HL-60 (cell line): Measurements from ENCODE around the gene CD93.

ENCODE experiments used
- DNase-seq, 2 experiments: peaks; one replicate each; pipeline ENCODE4 v3.0.0-alpha.2; 2010 to 2020; ENCODE audit warnings: low read depth in 1 of 2, low spot score in 1 of 2
- H3K27ac ChIP-seq: fragments of 250-450 bp; sonication (Bioruptor Pico); replicated peaks from 2 replicates; pipeline ENCODE4 v1.5.1; 2020; ENCODE audit warnings: mild to moderate bottlenecking, moderate library complexity
- H3K27me3 ChIP-seq: fragments of 250-450 bp; sonication (Bioruptor Pico); 2 replicates; pipeline ENCODE4 v1.5.1; 2021; ENCODE audit warnings: mild to moderate bottlenecking, moderate library complexity; ENCODE audit not compliant: insufficient read depth, poor library complexity, severe bottlenecking
- H3K4me3 ChIP-seq: replicated peaks from 2 replicates; pipeline ENCODE4 v1.5.1; 2011; ENCODE audit warnings: mild to moderate bottlenecking, control low read depth, low read length; ENCODE audit not compliant: insufficient read depth
- CTCF ChIP-seq: IDR thresholded peaks from one replicate; pipeline ENCODE4 v1.5.1; 2011; ENCODE audit warnings: low read length, control low read depth, inconsistent platforms; ENCODE audit not compliant: insufficient read depth
- GABPA ChIP-seq: IDR thresholded peaks from 2 replicates; pipeline ENCODE4 v1.6.1; 2012; ENCODE audit warnings: low read depth
- POLR2AphosphoS5 ChIP-seq: IDR thresholded peaks from 2 replicates; pipeline ENCODE4 v1.6.1; 2012; ENCODE audit warnings: low read depth
- REST ChIP-seq: IDR thresholded peaks from 2 replicates; pipeline ENCODE4 v1.6.1; 2012; ENCODE audit warnings: low read depth; ENCODE audit not compliant: insufficient replicate concordance
- SPI1 ChIP-seq: IDR thresholded peaks from 2 replicates; pipeline ENCODE4 v1.6.1; 2012; ENCODE audit warnings: low read depth, mild to moderate bottlenecking, borderline replicate concordance

CD93 gene

GRCh38 chr20:23035731-23036130 lies 50.4 kb downstream of the CD93 start:
- H3K4me3 ChIP-seq: no peak overlapping the region
- H3K27me3 ChIP-seq: no peaks in the 10 kb centered on the region

GRCh38 chr20:23034721-23035671 lies 51.1 kb downstream of the CD93 start, which contains the start of gene SSTR4:
Gene SSTR4, plus strand, starts transcription at chr20:23035312. Its CDS starts 172 bp downstream, at chr20:23035484.
- H3K27ac ChIP-seq: no peak within 1 kb of the TSS
- H3K4me3 ChIP-seq: no peak within 1 kb of the TSS
- no peak for TF ChIP-seq REST
- no peak for TF ChIP-seq POLR2AphosphoS5
- TF ChIP-seq GABPA: no peak
- TF ChIP-seq SPI1: no peak
- no peak for TF ChIP-seq CTCF
- no peaks in the 10 kb centered on the region for H3K27me3 ChIP-seq
- DNase-seq: no peak

More at GRCh38 chr20:23035731-23036130, 50.4 kb downstream of the CD93 start:
- TF ChIP-seq REST (no peak), SPI1 (no peak), CTCF (no peak), POLR2AphosphoS5 (no peak), GABPA (no peak)
- no peak for DNase-seq
- no peak overlapping the region for H3K27ac ChIP-seq

GRCh38 chr20:23033918-23034317 lies 52.2 kb downstream of the CD93 start:
- no peak for TF ChIP-seq REST
- no peak for TF ChIP-seq CTCF
- TF ChIP-seq POLR2AphosphoS5: no peak
- TF ChIP-seq GABPA: no peak
- TF ChIP-seq SPI1: no peak
- DNase-seq: no peak
- no peak overlapping the region for H3K4me3 ChIP-seq
- no peak overlapping the region for H3K27ac ChIP-seq
- no peaks in the 10 kb centered on the region for H3K27me3 ChIP-seq
